K562 (cell line): ENCODE results near the gene CBY3. TPM values are rescaled to one million over a fixed set of nuclear protein-coding genes. Genes with fewer than 3 reads are reported as not detected.

Source experiments
- ATAC-seq: fragments of 200-7000 bp; cut with Tn5 transposase; 3 replicates; pipeline ENCODE4 v1.9.1; 2020; ENCODE audit warnings: moderate library complexity
- BruUV-seq: library from RNA; stranded (reverse); fragments of 400-500 nt; replicated peaks from 2 replicates; lab custom pipeline; 2021; lab: Mats Ljungman, UMichigan
- CTCF ChIA-PET: fragments of 300-600 bp; formaldehyde crosslinking; extraction: SDS; loops from one replicate; lab custom pipeline; 2021; ENCODE audit warnings: low intra/inter-chr PET ratio; lab: Yijun Ruan, JAX
- POLR2A ChIA-PET: fragments of 300-600, 350-650 bp; sonication (Branson Sonifier 250); formaldehyde crosslinking; extraction: SDS; loops from one replicate; lab custom pipeline; 2021; ENCODE audit warnings: antibody characterized with exemption, inconsistent platforms; lab: Yijun Ruan, JAX
- DNase-seq, 4 experiments: peaks; one replicate each; pipeline versions ENCODE4 v3.0.0 to v3.0.0-alpha.2; 2011 to 2018; ENCODE audit warnings: low spot score in 3 of 4, mixed read lengths in 3 of 4; ENCODE audit errors: extremely low read depth in 1 of 4
- FAIRE-seq: peaks from 2 replicates; lab custom pipeline; 2011; peaks lifted over from hg19 to GRCh38; lab: Jason Lieb, UNC
- H2AFZ ChIP-seq: 2 replicates; pipeline ENCODE4 v1.6.0; 2011; ENCODE audit warnings: low read depth, low read length, control low read depth, inconsistent platforms
- H3K27ac ChIP-seq: fragments of 200-600 bp; 3 replicates; pipeline ENCODE4 v1.8.0; 2011; ENCODE audit warnings: low read depth, mild to moderate bottlenecking, control low read depth, inconsistent platforms, low read length, moderate library complexity, mixed read lengths; ENCODE audit errors: extremely low read depth
- H3K27me3 ChIP-seq, 2 experiments: fragments of 300-600 bp in 1 of 2; 2 replicates in 1 of 2; 3 replicates in 1 of 2; pipeline versions ENCODE4 v1.6.0 to v1.8.0; 2011; ENCODE audit warnings: inconsistent platforms in 2 of 2, low read length in 2 of 2, mild to moderate bottlenecking in 1 of 2, mixed read lengths in 1 of 2, moderate library complexity in 1 of 2; ENCODE audit not compliant: control insufficient read depth in 2 of 2, insufficient read depth in 2 of 2
- H3K36me3 ChIP-seq: fragments of 300-600 bp; 3 replicates; pipeline ENCODE4 v1.8.0; 2011; ENCODE audit warnings: mild to moderate bottlenecking, low read length, inconsistent platforms; ENCODE audit not compliant: control insufficient read depth, insufficient read depth
- H3K4me1 ChIP-seq, 2 experiments: fragments of 200-600 bp in 1 of 2; replicated peaks in 1 of 2; 2 replicates in 1 of 2; 3 replicates in 1 of 2; pipeline versions ENCODE4 v1.5.1 to v1.8.0; 2011; ENCODE audit warnings: inconsistent platforms in 2 of 2, low read length in 2 of 2, mild to moderate bottlenecking in 1 of 2, mixed read lengths in 1 of 2, moderate library complexity in 1 of 2; ENCODE audit not compliant: control insufficient read depth in 2 of 2, insufficient read depth in 2 of 2
- H3K4me2 ChIP-seq: 2 replicates; pipeline ENCODE4 v1.6.1; 2011; ENCODE audit warnings: low read length, control low read depth, inconsistent platforms, mixed read lengths; ENCODE audit not compliant: insufficient read depth
- H3K4me3 ChIP-seq: fragments of 200-600 bp; sonication (generic), shearing (Covaris generic); 2 replicates; pipeline ENCODE4 v1.5.1; 2016; ENCODE audit warnings: control low read depth, inconsistent platforms
- H3K79me2 ChIP-seq: fragments of 200-600 bp; 3 replicates; pipeline ENCODE4 v1.8.0; 2011; ENCODE audit warnings: low read length, inconsistent platforms; ENCODE audit not compliant: control insufficient read depth, insufficient read depth
- H3K9ac ChIP-seq, 2 experiments: 2 replicates each; pipeline versions ENCODE4 v1.6.0 to v1.6.1; 2011; ENCODE audit warnings: low read depth in 2 of 2, low read length in 2 of 2, control low read depth in 1 of 2, inconsistent platforms in 1 of 2, mild to moderate bottlenecking in 1 of 2, mixed read lengths in 1 of 2; ENCODE audit not compliant: insufficient read depth in 1 of 2
- H3K9me1 ChIP-seq: one replicate; pipeline ENCODE4 v1.6.0; 2011; ENCODE audit warnings: inconsistent platforms, mild to moderate bottlenecking, low read length, moderate library complexity; ENCODE audit not compliant: control insufficient read depth, insufficient read depth
- H3K9me3 ChIP-seq: replicated peaks from 2 replicates; pipeline ENCODE4 v1.5.1; 2011; ENCODE audit warnings: low read depth, low read length, inconsistent platforms; ENCODE audit not compliant: control insufficient read depth, insufficient read depth
- H4K20me1 ChIP-seq: replicated peaks from 2 replicates; pipeline ENCODE4 v1.6.1; 2011; ENCODE audit warnings: low read length, inconsistent platforms, mixed read lengths; ENCODE audit not compliant: control insufficient read depth, insufficient read depth
- EGR1 ChIP-seq: fragments of 450-650 bp; conservative IDR thresholded peaks from 2 replicates; pipeline ENCODE4 v1.6.1; 2017; ENCODE audit warnings: mild to moderate bottlenecking
- HNRNPUL1 ChIP-seq: fragments of 200-400 bp; formaldehyde crosslinking; IDR thresholded peaks from 2 replicates; pipeline ENCODE4 v1.6.1; 2017; ENCODE audit warnings: low read length
- JUNB ChIP-seq: fragments of 450-650 bp; formaldehyde crosslinking; conservative IDR thresholded peaks from 2 replicates; pipeline ENCODE4 v1.4.0; 2020; ENCODE audit warnings: mild to moderate bottlenecking
- MAFK ChIP-seq: IDR thresholded peaks from 2 replicates; pipeline ENCODE4 v1.6.1; 2011; ENCODE audit warnings: low read length, improper control_type of control experiment
- PHB2 ChIP-seq: fragments of 450-650 bp; IDR thresholded peaks from 2 replicates; pipeline ENCODE4 v1.6.1; 2017; ENCODE audit warnings: low read depth
- RBFOX2 ChIP-seq: fragments of 200-400 bp; formaldehyde crosslinking; IDR thresholded peaks from 2 replicates; pipeline ENCODE4 v1.6.1; 2017; ENCODE audit warnings: low read depth, mild to moderate bottlenecking, low read length, moderate library complexity
- SETDB1 ChIP-seq: IDR thresholded peaks from one replicate; pipeline ENCODE4 v1.6.1; 2012; ENCODE audit warnings: low read length, control low read depth, inconsistent platforms
- STAG1 ChIP-seq: sonication (generic); formaldehyde crosslinking; IDR thresholded peaks from 2 replicates; pipeline ENCODE4 v1.5.0; 2020; ENCODE audit warnings: missing genetic modification reagents, borderline replicate concordance
- ZNF324 ChIP-seq: fragments of 250-450 bp; sonication (Bioruptor Pico); IDR thresholded peaks from 2 replicates; pipeline ENCODE4 v1.4.0; 2020; ENCODE audit warnings: mild to moderate bottlenecking
- ZNF431 ChIP-seq: sonication (generic); formaldehyde crosslinking; IDR thresholded peaks from 2 replicates; pipeline ENCODE4 v1.8.0; 2022; ENCODE audit warnings: mild to moderate bottlenecking, missing genetic modification reagents
- ZNF444 ChIP-seq: fragments of 250-450 bp; sonication (Bioruptor Pico); IDR thresholded peaks from 2 replicates; pipeline ENCODE4 v1.4.0; 2020; ENCODE audit warnings: mild to moderate bottlenecking, moderate library complexity
- WGBS: fragments of 100-300 bp; shearing (Covaris generic); methylation state at CpG from one replicate; pipeline ENCODE4 v1.1.6; 2016; ENCODE audit warnings: low coverage, mixed read lengths; ENCODE audit not compliant: insufficient coverage; ENCODE audit errors: missing lambda C conversion rate; 5-methylcytosine and 5-hydroxymethylcytosine counted together
- in situ Hi-C: fragments of 300-500 bp; cut with MboI; formaldehyde crosslinking; loops from 4 replicates; pipeline ENCODE4 v1.15.0; 2018; ENCODE audit warnings: inconsistent platforms, mixed read lengths
- intact Hi-C: fragments of 100-400 bp; cut with micrococcal nuclease; formaldehyde crosslinking; loops from 2 replicates; pipeline ENCODE4 v1.14.2; 2022
- polyA plus RNA-seq, 8 experiments: library from polyadenylated mRNA; depleted of rRNA in 4 of 8; stranded (reverse) in 5 of 8; unstranded in 3 of 8; fragments of >200 nt; fragmentation: Nextera tagmentation in 2 of 8; fragmentation: Illumina TruSeq in 1 of 8; extraction: Ambion mirVana in 2 of 8; extraction: Trizol in 1 of 8; gene quantifications; 2 replicates each; pipeline versions ENCODE4 v1.2.1 to v1.2.3, GENCODE V29; 2011 to 2014; ENCODE audit warnings: inconsistent platforms in 1 of 8, missing spikeins in 1 of 8
- total RNA-seq, 7 experiments: library from RNA; depleted of rRNA in 6 of 7; stranded (reverse); fragments of >200 nt in 6 of 7; fragmentation: Illumina TruSeq in 2 of 7; extraction: Trizol in 2 of 7; gene quantifications; 2 replicates each; pipeline versions ENCODE4 v1.2.1 to v1.2.3, GENCODE V29; 2011 to 2021; ENCODE audit warnings: low replicate concordance in 1 of 7
- TF ChIP-seq, protein P1 (sequence below): fragments of 250-450 bp; sonication (Bioruptor Pico); IDR thresholded peaks from 2 replicates; pipeline ENCODE4 v1.8.0; 2022; ENCODE audit warnings: moderate library complexity, mild to moderate bottlenecking, inconsistent platforms
- TF ChIP-seq, protein P2 (sequence below): sonication (generic); formaldehyde crosslinking; IDR thresholded peaks from 2 replicates; pipeline ENCODE4 v1.8.1; 2023; ENCODE audit warnings: missing genetic modification reagents, mild to moderate bottlenecking, borderline replicate concordance
- TF ChIP-seq, protein P3 (sequence below): fragments of 450-650 bp; conservative IDR thresholded peaks from 2 replicates; pipeline ENCODE4 v1.6.1; 2016; ENCODE audit warnings: missing genetic modification characterization, low read depth, mild to moderate bottlenecking, control low read depth, missing compliant biosample characterization

The CBY3 gene
- total and polyA plus RNA-seq, 9 of the 15 experiments (the other 6 are each of a cell fraction or from before 2014, with no cell fraction given) = not detected

DNA sequence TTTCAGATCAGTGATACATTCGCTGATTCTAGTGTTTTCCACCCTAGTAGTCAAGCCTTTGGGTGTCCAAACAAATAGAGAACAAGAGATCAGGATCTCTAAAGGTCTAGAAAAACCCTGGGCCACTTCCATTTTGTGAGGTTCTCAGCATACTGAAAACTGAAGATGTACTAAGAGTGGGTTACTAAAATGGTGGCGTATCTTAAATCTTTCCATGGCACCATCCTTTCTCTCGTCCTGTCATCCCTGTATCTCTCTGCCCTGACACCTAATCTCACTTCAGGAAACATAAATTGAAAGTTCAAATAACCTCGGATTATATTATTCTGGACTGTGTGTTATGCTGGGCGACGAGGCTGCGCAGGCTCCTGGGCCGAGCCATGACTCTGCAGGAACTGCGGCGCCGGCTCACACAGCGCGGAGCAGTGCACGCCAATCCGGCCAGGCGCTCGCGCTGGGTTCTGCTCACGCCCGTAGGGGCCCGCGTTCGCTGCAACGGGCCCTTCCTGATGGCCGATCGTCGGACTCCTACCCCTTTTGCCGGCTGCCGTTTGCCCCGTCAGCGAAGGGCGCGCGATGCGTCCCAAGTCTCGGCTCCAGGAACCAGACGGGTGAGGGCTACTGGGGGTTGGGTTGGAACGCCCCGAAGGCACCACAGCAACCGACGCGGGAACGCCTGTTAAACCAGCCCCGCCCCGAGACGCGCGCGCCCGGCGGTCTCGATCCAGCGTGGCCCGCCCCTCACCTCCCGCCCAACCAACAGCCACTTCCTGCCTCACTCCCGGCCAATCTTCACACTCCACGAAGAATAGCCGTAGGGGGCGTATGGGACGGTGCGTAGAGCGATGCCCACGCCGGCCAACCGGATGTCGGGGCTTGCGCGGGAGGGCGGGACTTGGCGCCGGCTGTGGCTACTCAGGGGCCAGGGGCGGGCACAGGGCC, 17.4 kb upstream of the CBY3 start:
- H3K4me3 ChIP-seq = peak overlapping the region; percentile 86
- in situ Hi-C loops = no loop called here
- WGBS = under 1% methylated on average over 60 of the region's 72 CpGs
- intact Hi-C loops = loop anchor here (1.0 to 2.0 kb wide), 2 partner anchors 34 to 75 kb away; partner anchors contain the start of genes HNRNPH1 and MAML1
- BruUV-seq = TSS peak; percentile 94
- FAIRE-seq (peak; percentile 90), ATAC-seq (peak; percentile 93), DNase-seq (peak; percentile 97 to 99 (median 98))
- H3K4me1 ChIP-seq = peaks cover 16 to 38% of the 10 kb centered on the region in 2 experiments
- no peaks in the 10 kb centered on the region for H3K9me3 ChIP-seq
- H4K20me1 ChIP-seq = peaks cover 5% of the 10 kb centered on the region; the same call in 1 of the 2 replicates
- ChIA-PET CTCF (interaction anchor here (0.7 kb wide), 1 partner anchor 145 kb away, joined by 4 read pairs; no protein-coding TSS in a partner anchor), POLR2A (interaction anchor here (1.0 to 2.5 kb wide), 4 partner anchors 11 to 34 kb away, joined by 5 to 13 read pairs (median 6); partner anchors contain the start of gene MAML1)
- H3K4me2 ChIP-seq = peak overlapping the region; percentile 91
- H3K36me3 ChIP-seq = peaks cover 23% of the 10 kb centered on the region; the same call in 2 of the 3 replicates
- no peaks in the 10 kb centered on the region for H3K9me1 ChIP-seq
- H3K27me3 ChIP-seq = no peaks in the 10 kb centered on the region
- peaks cover 60% of the 10 kb centered on the region for H3K79me2 ChIP-seq
- peak overlapping the region; percentile 84 for H2AFZ ChIP-seq
- peak overlapping the region; percentile 98 for H3K27ac ChIP-seq
- H3K9ac ChIP-seq = peak overlapping the region; percentile 97 to 99
- TF ChIP-seq, protein P1, sequence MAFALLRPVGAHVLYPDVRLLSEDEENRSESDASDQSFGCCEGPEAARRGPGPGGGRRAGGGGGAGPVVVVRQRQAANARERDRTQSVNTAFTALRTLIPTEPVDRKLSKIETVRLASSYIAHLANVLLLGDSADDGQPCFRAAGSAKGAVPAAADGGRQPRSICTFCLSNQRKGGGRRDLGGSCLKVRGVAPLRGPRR = no peak
- TF ChIP-seq PHB2 = no peak
- TF ChIP-seq HNRNPUL1 = no peak
- TF ChIP-seq SETDB1 = no peak
- TF ChIP-seq, protein P2, sequence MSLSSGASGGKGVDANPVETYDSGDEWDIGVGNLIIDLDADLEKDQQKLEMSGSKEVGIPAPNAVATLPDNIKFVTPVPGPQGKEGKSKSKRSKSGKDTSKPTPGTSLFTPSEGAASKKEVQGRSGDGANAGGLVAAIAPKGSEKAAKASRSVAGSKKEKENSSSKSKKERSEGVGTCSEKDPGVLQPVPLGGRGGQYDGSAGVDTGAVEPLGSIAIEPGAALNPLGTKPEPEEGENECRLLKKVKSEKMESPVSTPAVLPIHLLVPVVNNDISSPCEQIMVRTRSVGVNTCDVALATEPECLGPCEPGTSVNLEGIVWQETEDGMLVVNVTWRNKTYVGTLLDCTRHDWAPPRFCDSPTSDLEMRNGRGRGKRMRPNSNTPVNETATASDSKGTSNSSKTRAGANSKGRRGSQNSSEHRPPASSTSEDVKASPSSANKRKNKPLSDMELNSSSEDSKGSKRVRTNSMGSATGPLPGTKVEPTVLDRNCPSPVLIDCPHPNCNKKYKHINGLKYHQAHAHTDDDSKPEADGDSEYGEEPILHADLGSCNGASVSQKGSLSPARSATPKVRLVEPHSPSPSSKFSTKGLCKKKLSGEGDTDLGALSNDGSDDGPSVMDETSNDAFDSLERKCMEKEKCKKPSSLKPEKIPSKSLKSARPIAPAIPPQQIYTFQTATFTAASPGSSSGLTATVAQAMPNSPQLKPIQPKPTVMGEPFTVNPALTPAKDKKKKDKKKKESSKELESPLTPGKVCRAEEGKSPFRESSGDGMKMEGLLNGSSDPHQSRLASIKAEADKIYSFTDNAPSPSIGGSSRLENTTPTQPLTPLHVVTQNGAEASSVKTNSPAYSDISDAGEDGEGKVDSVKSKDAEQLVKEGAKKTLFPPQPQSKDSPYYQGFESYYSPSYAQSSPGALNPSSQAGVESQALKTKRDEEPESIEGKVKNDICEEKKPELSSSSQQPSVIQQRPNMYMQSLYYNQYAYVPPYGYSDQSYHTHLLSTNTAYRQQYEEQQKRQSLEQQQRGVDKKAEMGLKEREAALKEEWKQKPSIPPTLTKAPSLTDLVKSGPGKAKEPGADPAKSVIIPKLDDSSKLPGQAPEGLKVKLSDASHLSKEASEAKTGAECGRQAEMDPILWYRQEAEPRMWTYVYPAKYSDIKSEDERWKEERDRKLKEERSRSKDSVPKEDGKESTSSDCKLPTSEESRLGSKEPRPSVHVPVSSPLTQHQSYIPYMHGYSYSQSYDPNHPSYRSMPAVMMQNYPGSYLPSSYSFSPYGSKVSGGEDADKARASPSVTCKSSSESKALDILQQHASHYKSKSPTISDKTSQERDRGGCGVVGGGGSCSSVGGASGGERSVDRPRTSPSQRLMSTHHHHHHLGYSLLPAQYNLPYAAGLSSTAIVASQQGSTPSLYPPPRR (CRISPR knock-in tag) = no peak
- 0 out of 2 replicates have a peak, but pooled peaks have one; percentile 23 for TF ChIP-seq ZNF431 (CRISPR knock-in tag)
- TF ChIP-seq ZNF444 (CRISPR knock-in tag) = no peak
- no peak for TF ChIP-seq STAG1 (CRISPR knock-in tag)
- no peak for TF ChIP-seq ZNF324 (CRISPR knock-in tag)
- TF ChIP-seq JUNB (CRISPR knock-in tag) = no peak; the same call in 1 of the 2 replicates
- TF ChIP-seq EGR1 = no peak
- TF ChIP-seq RBFOX2 = no peak
- peak; percentile 73; the same call in 1 of the 2 replicates for TF ChIP-seq MAFK
- TF ChIP-seq, protein P3, sequence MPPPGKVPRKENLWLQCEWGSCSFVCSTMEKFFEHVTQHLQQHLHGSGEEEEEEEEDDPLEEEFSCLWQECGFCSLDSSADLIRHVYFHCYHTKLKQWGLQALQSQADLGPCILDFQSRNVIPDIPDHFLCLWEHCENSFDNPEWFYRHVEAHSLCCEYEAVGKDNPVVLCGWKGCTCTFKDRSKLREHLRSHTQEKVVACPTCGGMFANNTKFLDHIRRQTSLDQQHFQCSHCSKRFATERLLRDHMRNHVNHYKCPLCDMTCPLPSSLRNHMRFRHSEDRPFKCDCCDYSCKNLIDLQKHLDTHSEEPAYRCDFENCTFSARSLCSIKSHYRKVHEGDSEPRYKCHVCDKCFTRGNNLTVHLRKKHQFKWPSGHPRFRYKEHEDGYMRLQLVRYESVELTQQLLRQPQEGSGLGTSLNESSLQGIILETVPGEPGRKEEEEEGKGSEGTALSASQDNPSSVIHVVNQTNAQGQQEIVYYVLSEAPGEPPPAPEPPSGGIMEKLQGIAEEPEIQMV (tag) = no peak
